SK-N-SH treated with all-trans-retinoic acid at 6 μM for 48 hours (cell line): ENCODE measurements around the gene PPP1CA.

ENCODE experiments used
- ATAC-seq: fragments of 200-7000 bp; cut with Tn5 transposase; 3 replicates; pipeline ENCODE4 v1.9.1; 2020; ENCODE audit warnings: mild to moderate bottlenecking, moderate library complexity
- ARNTL ChIP-seq: fragments of 450-650 bp; formaldehyde crosslinking; IDR thresholded peaks from 2 replicates; pipeline ENCODE4 v1.5.0; 2020; ENCODE audit warnings: low read depth, mild to moderate bottlenecking, moderate library complexity, borderline replicate concordance
- BACH2 ChIP-seq: fragments of 250-450 bp; sonication (Bioruptor Pico); IDR thresholded peaks from 2 replicates; pipeline ENCODE4 v1.9.0; 2021; ENCODE audit warnings: mild to moderate bottlenecking, borderline replicate concordance
- CREB5 ChIP-seq: fragments of 250-450 bp; sonication (Bioruptor Pico); IDR thresholded peaks from 2 replicates; pipeline ENCODE4 v1.5.1; 2020; ENCODE audit warnings: low read depth, mild to moderate bottlenecking, moderate library complexity
- CSDC2 ChIP-seq: fragments of 250-450 bp; sonication (Bioruptor Pico); IDR thresholded peaks from 2 replicates; pipeline ENCODE4 v1.5.0; 2020; ENCODE audit warnings: mild to moderate bottlenecking, moderate library complexity
- CSRNP3 ChIP-seq: fragments of 250-450 bp; sonication (Bioruptor Pico); IDR thresholded peaks from 2 replicates; pipeline ENCODE4 v1.5.1; 2021; ENCODE audit warnings: mild to moderate bottlenecking, moderate library complexity
- ESRRG ChIP-seq: fragments of 250-450 bp; sonication (Bioruptor Pico); IDR thresholded peaks from 2 replicates; pipeline ENCODE4 v1.6.1; 2021; ENCODE audit warnings: mild to moderate bottlenecking
- GLIS3 ChIP-seq: fragments of 250-450 bp; sonication (Bioruptor Pico); IDR thresholded peaks from 2 replicates; pipeline ENCODE4 v1.5.0; 2020; ENCODE audit warnings: mild to moderate bottlenecking, moderate library complexity
- ISL1 ChIP-seq: fragments of 250-450 bp; sonication (Bioruptor Pico); IDR thresholded peaks from 2 replicates; pipeline ENCODE4 v2.1.2; 2022; ENCODE audit warnings: mild to moderate bottlenecking, moderate library complexity
- OSR1 ChIP-seq: fragments of 250-450 bp; sonication (Bioruptor Pico); IDR thresholded peaks from 2 replicates; pipeline ENCODE4 v1.8.0; 2022; ENCODE audit warnings: moderate library complexity, mild to moderate bottlenecking, inconsistent platforms
- PATZ1 ChIP-seq: fragments of 250-450 bp; sonication (Bioruptor Pico); IDR thresholded peaks from 2 replicates; pipeline ENCODE4 v1.8.0; 2020; ENCODE audit warnings: mild to moderate bottlenecking, moderate library complexity, borderline replicate concordance
- PPARA ChIP-seq: fragments of 250-450 bp; sonication (Bioruptor Pico); IDR thresholded peaks from 2 replicates; pipeline ENCODE4 v1.5.0; 2020; ENCODE audit warnings: mild to moderate bottlenecking, borderline replicate concordance
- RARB ChIP-seq: fragments of 250-450 bp; sonication (Bioruptor Pico); IDR thresholded peaks from 2 replicates; pipeline ENCODE4 v1.8.0; 2021; ENCODE audit warnings: mild to moderate bottlenecking, moderate library complexity
- SNAI2 ChIP-seq: fragments of 250-450 bp; sonication (Bioruptor Pico); IDR thresholded peaks from 2 replicates; pipeline ENCODE4 v1.5.0; 2020; ENCODE audit warnings: mild to moderate bottlenecking, moderate library complexity
- TCF4 ChIP-seq: fragments of 250-450 bp; sonication (Bioruptor Pico); IDR thresholded peaks from 2 replicates; pipeline ENCODE4 v1.8.0; 2021; ENCODE audit warnings: mild to moderate bottlenecking, moderate library complexity, borderline replicate concordance
- TOX ChIP-seq: fragments of 250-450 bp; sonication (Bioruptor Pico); IDR thresholded peaks from 2 replicates; pipeline ENCODE4 v1.8.0; 2021; ENCODE audit warnings: mild to moderate bottlenecking, moderate library complexity, borderline replicate concordance
- TSHZ2 ChIP-seq: fragments of 250-450 bp; sonication (Bioruptor Pico); IDR thresholded peaks from 2 replicates; pipeline ENCODE4 v1.5.0; 2020; ENCODE audit warnings: mild to moderate bottlenecking, moderate library complexity
- ZFP3 ChIP-seq: fragments of 250-450 bp; sonication (Bioruptor Pico); IDR thresholded peaks from 2 replicates; pipeline ENCODE4 v1.5.0; 2020; ENCODE audit warnings: mild to moderate bottlenecking, moderate library complexity
- ZFP30 ChIP-seq: fragments of 450-650 bp; formaldehyde crosslinking; IDR thresholded peaks from 2 replicates; pipeline ENCODE4 v1.5.0; 2022; ENCODE audit warnings: mild to moderate bottlenecking, moderate library complexity
- ZNF70 ChIP-seq: fragments of 450-650 bp; formaldehyde crosslinking; IDR thresholded peaks from 2 replicates; pipeline ENCODE4 v1.5.0; 2020; ENCODE audit warnings: mild to moderate bottlenecking, moderate library complexity
- ZNF8 ChIP-seq: fragments of 450-650 bp; formaldehyde crosslinking; IDR thresholded peaks from 2 replicates; pipeline ENCODE4 v1.5.0; 2020; ENCODE audit warnings: mild to moderate bottlenecking, moderate library complexity

PPP1CA gene

GRCh38 chr11:67438158-67438902, 36.7 kb upstream of the PPP1CA start:
- TF ChIP-seq ZFP30 (CRISPR knock-in tag) (no peak), CSDC2 (CRISPR knock-in tag) (no peak), PATZ1 (CRISPR knock-in tag) (no peak), BACH2 (no peak), RARB (CRISPR knock-in tag) (no peak), CREB5 (CRISPR knock-in tag) (no peak), CSRNP3 (CRISPR knock-in tag) (no peak), TOX (CRISPR knock-in tag) (no peak), ISL1 (no peak), ZNF70 (CRISPR knock-in tag) (no peak), ARNTL (CRISPR knock-in tag) (no peak)

GRCh38 chr11:67437809-67438157, 36.1 kb upstream of the PPP1CA start:
- TF ChIP-seq PPARA (no peak), ARNTL (CRISPR knock-in tag) (no peak), ZNF8 (CRISPR knock-in tag) (no peak), BACH2 (no peak), ZNF70 (CRISPR knock-in tag) (no peak), CSDC2 (CRISPR knock-in tag) (no peak), ZFP3 (CRISPR knock-in tag) (no peak), SNAI2 (CRISPR knock-in tag) (no peak), RARB (CRISPR knock-in tag) (no peak), GLIS3 (CRISPR knock-in tag) (no peak), ESRRG (CRISPR knock-in tag) (no peak)
- ATAC-seq = no peak

More at GRCh38 chr11:67438158-67438902, 36.7 kb upstream of the PPP1CA start:
- ATAC-seq = no peak

- no peak for TF ChIP-seq ZNF70 (CRISPR knock-in tag)
- TF ChIP-seq ISL1 = no peak
- no peak for TF ChIP-seq ESRRG (CRISPR knock-in tag)
- TF ChIP-seq PPARA = no peak
- TF ChIP-seq TOX (CRISPR knock-in tag) = no peak
- no peak for TF ChIP-seq RARB (CRISPR knock-in tag)
- TF ChIP-seq CSRNP3 (CRISPR knock-in tag) = no peak
- no peak for TF ChIP-seq PATZ1 (CRISPR knock-in tag)
- TF ChIP-seq OSR1 = no peak
- no peak for TF ChIP-seq GLIS3 (CRISPR knock-in tag)
- TF ChIP-seq ZFP3 (CRISPR knock-in tag) = no peak
- TF ChIP-seq TCF4 (CRISPR knock-in tag) = no peak
- TF ChIP-seq TSHZ2 (CRISPR knock-in tag) = no peak
- no peak for TF ChIP-seq CSDC2 (CRISPR knock-in tag)
- no peak for TF ChIP-seq CREB5 (CRISPR knock-in tag)
- TF ChIP-seq, all 23 proteins: peak for 0
- ATAC-seq = no peak
Measured at GRCh38 chr11:67437082-67437808, 35.6 kb upstream of the PPP1CA start, which contains the start of gene PTPRCAP. TSS of gene PTPRCAP (minus strand) at chr11:67437682. CDS start at chr11:67437619, 63 bp downstream.
